Left ventricle myocardium superior (tissue), 1 donor: ENCODE data around the gene MYL11. TPM values are rescaled to one million over a fixed set of nuclear protein-coding genes. Genes with fewer than 3 reads are reported as not detected.
A peak's percentile ranks its signal among the peaks of the same experiment; 100 is the strongest.
"Not testable (repeated sequence)": the region's sequence is repeated elsewhere in the genome, so short reads cannot be mapped to it uniquely, and the experiment has no call there.

Experiments
- ATAC-seq: fragments of 200-7000 bp; cut with Tn5 transposase; one replicate; pipeline ENCODE4 v1.9.1; 2020; ENCODE audit warnings: mild to moderate bottlenecking, moderate library complexity
- DNase-seq: peaks from one replicate; pipeline ENCODE4 v3.0.0-alpha.2; 2020
- intact Hi-C: fragments of 100-400 bp; cut with micrococcal nuclease; formaldehyde crosslinking; loops from one replicate; pipeline ENCODE4 v1.11.0; 2022
- total RNA-seq: library from RNA; stranded (reverse); fragmentation: NEBNext Ultra II Directional; extraction: Animal tissue kit (Norgen Biotek cat#: 25700); gene quantifications from one replicate; pipeline ENCODE4 v1.2.1, GENCODE V29; 2021
- donor health status: DM: no; HTN: yes; CAD: no; lungs with severe emphysema.

The MYL11 gene
- total RNA-seq, 1 donor from 2014 or later = not detected

DNA sequence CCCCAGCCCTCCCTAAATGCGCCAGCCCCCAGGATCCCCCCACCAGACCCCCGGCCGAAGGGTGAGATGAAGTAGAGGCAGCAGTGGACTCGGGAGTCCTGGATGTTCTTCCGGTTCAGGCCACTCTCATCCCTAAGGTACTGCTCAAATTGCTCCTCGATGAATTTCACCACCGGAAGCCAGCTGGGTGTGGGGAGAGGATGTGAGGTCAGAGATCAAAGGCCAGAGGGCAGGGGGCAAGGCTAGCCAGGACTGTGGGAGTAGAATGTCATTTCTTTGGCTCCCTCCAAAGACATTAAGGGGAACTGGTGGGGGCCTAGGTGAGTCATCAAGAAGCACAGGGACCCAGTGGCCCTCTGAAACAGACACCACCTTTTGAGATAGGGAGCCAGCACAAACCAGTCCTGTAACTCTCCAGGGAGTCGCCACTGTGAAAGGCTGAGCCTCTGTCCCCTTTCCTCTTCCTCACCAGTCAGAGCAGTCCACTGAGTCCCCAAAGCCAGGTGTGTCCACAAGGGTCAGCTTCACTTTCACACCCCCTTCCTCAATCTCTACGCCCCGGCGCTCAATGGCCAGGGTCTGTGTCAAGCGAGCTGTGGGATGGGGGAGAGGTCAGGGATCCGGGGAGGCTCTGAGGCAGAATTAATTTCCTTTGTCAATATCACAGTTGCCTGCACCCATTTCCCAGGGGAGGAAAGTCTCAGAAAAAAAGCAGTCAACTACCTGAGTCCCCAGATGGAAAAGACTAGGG is 6.9 kb downstream of the MYL11 start:
- DNase-seq = peak; percentile 29
- no peak for ATAC-seq
- intact Hi-C loops = no loop called here

DNA sequence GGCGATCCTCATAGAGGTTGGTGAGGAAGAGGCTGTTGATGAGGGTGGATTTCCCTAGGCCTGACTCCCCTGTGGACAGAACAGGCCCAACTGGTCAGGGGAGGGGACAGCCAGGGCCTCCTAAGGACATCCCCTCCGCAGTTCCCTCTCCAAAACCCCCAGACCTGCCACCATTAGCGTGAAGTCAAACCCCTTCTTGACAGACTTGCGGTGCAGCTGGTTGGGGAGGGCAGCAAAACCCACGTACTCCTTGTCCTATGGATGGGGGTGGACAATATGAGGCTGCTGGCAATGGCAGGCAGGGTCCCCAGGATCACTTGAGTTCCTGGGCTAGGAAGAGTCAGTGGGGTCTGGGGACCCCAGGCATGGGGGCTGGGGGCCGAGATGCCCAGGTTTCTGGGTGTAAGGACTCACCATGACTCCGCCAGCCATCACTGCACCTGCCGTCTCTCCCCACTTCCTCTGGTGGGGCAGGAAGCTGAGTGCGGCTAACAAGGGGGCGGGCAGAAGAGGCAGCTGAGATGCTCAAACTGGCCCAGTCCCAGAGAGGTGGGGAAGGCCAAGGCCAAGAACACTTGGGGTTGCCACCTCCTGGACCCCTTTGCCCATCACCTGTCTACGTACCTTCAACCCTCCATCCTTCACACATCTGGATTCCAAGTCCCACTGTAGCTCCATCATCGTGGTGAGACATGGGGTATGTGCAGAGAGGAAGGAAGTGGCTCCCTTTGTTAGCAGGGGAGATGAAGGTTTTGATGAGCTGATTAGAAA is 7.7 kb downstream of the MYL11 start, which contains the start of gene SEPTIN1:
SEPTIN1 (minus strand) TSS at position 451 of the 771 bp plus-strand sequence; CDS start at position 432, 19 bp downstream.
- ATAC-seq (no peak), DNase-seq (peak; percentile 36)
- intact Hi-C loops = no loop called here

- DNase-seq (peak; percentile 3), ATAC-seq (no peak)
- intact Hi-C loops = no loop called here
Measured at GRCh38 chr16:30383521-30383920, 8.9 kb downstream of the MYL11 start.

- ATAC-seq (peak; percentile 39), DNase-seq (no peak)
- intact Hi-C loops = no loop called here
Measured at GRCh38 chr16:30394592-30395154, 20.1 kb downstream of the MYL11 start.

DNA sequence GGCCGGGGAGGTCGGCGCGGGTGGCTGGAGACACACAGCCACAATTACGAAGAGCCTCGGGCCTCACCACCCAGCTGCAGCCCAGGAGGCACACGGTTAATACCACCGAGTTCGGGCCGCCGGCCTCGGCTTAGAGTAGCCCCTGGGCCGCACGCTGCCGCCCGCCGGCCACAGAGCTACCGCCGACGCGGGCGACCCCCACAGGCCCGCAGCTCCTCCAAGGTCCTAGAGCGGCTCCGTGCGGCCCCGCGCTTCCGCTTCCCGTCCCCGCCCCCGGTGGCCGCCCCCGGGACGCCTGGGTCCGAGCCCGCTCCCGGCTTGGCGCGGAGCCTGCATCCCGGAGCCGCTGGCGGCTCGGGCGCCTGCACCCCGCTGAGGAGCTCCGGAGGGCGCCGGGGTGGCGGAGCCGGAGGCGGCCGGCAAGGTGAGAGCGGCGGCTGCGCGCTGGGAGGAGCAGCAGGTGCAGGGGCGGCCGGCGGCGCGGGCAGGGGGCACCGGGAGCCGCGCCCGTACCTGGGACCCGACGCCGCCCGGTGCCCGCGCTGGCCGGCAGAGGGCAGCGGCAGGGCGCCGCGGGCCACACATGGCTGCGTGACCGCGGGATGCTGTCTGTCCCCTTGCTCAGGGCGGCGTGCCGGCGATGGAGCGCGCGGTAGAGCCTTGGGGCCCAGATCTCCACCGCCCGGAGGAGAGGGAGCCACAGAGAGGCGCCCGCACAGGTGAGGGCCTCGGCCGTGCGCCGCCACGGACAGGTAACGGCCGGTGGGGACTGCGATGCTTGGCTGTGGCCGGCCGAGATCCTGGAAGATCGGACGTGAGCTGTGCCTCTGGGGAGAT is 20.8 kb downstream of the MYL11 start, which contains the start of gene ZNF48:
ZNF48 (plus strand) TSS at position 266 of the 837 bp plus-strand sequence; CDS start at position 641, 375 bp downstream.
- ATAC-seq = peak; percentile 97
- DNase-seq = peak; percentile 95
- intact Hi-C loops = no loop called here

GRCh38 chr16:30395992-30396585 is 21.5 kb downstream of the MYL11 start:
- no peak for ATAC-seq
- DNase-seq = no peak
- intact Hi-C loops = no loop called here

- ATAC-seq, intact Hi-C loops, DNase-seq: not testable (repeated sequence)
Measured at GRCh38 chr16:30396627-30397026, 22.0 kb downstream of the MYL11 start.

GRCh38 chr16:30397056-30397455 is 22.5 kb downstream of the MYL11 start:
- intact Hi-C loops = no loop called here
- ATAC-seq (no peak), DNase-seq (no peak)

DNA sequence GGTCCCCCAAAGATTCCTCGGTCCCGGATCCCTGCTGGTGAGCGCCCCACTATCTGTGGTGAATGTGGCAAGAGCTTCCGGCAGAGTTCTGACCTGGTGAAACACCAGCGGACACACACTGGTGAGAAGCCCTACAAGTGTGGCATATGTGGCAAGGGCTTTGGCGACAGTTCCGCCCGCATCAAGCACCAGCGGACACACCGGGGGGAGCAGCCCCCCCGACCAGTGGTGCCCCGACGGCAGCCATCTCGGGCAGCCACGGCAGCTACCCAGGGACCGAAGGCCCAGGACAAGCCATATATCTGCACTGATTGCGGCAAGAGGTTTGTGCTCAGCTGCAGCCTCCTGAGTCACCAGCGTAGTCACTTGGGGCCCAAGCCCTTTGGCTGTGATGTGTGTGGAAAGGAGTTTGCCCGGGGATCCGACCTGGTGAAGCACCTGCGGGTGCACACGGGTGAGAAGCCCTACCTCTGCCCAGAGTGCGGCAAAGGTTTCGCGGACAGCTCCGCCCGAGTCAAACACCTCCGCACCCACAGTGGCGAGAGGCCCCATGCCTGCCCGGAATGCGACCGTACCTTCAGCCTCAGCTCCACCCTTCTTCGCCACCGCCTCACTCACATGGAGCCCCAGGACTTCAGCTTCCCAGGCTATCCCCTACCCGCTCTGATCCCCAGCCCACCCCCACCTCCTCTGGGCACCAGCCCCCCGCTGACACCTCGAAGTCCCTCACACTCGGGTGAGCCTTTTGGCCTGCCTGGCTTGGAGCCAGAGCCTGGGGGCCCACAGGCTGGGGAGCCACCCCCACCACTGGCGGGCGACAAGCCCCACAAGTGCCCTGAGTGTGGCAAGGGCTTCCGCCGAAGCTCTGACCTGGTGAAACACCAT is 23.4 kb downstream of the MYL11 start:
- ATAC-seq (no peak), DNase-seq (no peak)
- intact Hi-C loops = no loop called here

- intact Hi-C loops = no loop called here
- DNase-seq (no peak), ATAC-seq (no peak)
Measured at GRCh38 chr16:30398661-30399434, 24.2 kb downstream of the MYL11 start.

GRCh38 chr16:30399435-30400186 is 25.0 kb downstream of the MYL11 start:
- DNase-seq = no peak
- ATAC-seq = no peak
- intact Hi-C loops = no loop called here

- ATAC-seq = no peak
- intact Hi-C loops = no loop called here
- DNase-seq = no peak
Measured at GRCh38 chr16:30401768-30402425, 27.3 kb downstream of the MYL11 start.

DNA sequence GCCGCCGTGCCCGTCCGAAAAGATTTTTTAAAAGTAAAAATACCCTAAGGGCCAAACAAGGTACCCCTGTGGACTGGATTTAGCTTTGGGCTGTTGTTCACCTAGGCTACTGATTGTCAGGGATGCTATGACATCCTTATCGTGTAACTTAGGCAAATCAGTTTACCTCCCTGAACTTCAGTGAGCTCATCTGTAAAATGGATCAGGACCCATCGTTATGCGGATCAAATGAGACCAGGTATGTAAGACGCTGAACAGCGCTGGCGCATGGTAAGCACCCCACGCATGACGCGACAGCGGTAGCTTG is 32.1 kb downstream of the MYL11 start:
- intact Hi-C loops = no loop called here

DNA sequence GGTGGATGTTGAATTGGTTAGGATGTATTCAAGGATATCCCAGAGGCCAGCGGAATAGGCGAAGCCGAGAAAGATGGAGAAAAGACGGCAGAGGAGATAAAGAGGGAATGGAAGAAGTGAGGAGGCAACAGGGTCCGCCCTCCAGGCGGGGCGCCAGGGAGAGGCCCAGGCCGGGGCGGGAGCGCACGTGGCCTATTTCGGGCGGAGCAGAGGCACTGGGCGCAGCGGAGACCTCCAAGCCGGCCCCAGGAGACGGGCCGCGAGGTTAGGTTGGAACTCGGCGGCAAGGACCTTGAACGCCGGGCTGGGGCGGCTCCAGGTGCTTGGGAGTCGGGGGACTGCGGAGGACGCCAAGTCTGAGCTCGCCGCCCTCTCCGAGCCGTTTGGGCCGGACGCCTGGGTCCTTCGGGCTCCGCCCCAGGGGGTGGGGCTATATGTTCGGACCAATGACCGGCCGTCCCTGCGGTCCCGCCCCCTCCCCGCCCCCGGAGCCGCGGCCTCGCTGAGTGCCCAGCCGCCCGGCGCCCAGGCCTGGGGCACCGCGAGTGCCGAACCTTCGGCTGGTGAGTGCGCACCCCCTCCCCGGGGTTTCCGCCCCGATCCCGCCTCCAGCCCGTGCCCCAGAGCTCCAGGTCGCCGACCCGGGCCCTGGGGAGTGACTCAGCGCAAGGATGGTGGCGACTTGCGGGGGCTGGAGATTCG is 32.7 kb downstream of the MYL11 start, which contains the start of gene ZNF771:
ZNF771 (plus strand) TSS at position 505 of the 702 bp plus-strand sequence. CDS start 448 bp downstream, outside the sequence.
- DNase-seq (peak; percentile 97), ATAC-seq (peak; percentile 97)
- intact Hi-C loops = no loop called here

More for the DNA sequence above, 32.1 kb downstream of the MYL11 start:
- ATAC-seq (no peak), DNase-seq (no peak)

- DNase-seq = no peak
- intact Hi-C loops = no loop called here
- ATAC-seq = peak; percentile 35
Measured at GRCh38 chr16:30407804-30408534, 33.4 kb downstream of the MYL11 start.
